ENCODE data around the gene ARID5B. TPM values are rescaled to one million over a fixed set of nuclear protein-coding genes. Genes with fewer than 3 reads are reported as not detected.

ARID5B gene
- total RNA-seq, 1 donor from 2014 or later: 13.7 TPM

DNA sequence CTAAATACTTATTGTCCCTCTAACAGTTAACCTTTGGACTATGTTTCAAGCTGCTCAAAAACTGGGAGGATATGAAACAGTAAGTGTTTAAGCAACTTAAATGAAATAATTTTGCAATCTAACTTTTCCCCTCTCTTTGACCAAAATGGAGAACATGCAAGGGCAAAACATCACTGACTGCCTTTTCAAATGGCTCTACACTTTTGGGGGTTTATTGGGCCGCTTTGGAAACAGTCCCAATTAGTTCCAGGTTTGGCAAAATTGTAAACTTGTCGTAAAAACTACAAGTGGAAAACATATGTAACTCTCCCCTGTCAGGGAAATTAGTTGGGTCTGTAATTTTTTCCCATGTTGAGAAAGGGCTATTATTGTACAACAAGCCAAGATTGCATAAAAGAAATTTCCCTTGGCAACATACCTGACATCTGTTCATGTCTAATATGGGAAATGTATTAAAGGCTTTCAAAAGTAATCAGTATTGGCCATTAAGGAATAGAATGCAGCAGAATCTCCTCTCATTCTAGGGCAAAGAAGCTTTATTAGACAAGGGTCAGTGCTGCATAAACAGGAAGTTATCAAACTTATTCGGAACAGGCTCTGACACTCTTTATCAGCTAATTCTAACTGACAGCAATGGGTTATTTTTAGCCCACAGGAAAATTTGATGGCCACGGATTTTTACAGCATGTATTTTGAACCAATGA, 157.9 kb downstream of the ARID5B start:
- H3K36me3 ChIP-seq: peaks cover 20% of the 10 kb centered on the region

GRCh38 chr10:62062028-62062427, 160.5 kb downstream of the ARID5B start:
- H3K27ac ChIP-seq (replicated peaks): peak overlapping the region; percentile 94
- intact Hi-C loops (cut with micrococcal nuclease): no loop called here
- H3K9me3 ChIP-seq (replicated peaks): no peaks in the 10 kb centered on the region
- H3K4me1 ChIP-seq: peaks cover 81% of the 10 kb centered on the region
- H3K36me3 ChIP-seq: peaks cover 40% of the 10 kb centered on the region
- no peak for TF ChIP-seq CTCF (IDR thresholded peaks at IDR 0.05; ENCODE audit: borderline replicate concordance)
- no peak overlapping the region for H3K4me3 ChIP-seq
- no peak for DNase-seq
- H3K27me3 ChIP-seq (ENCODE audit: low read depth): no peaks in the 10 kb centered on the region

More for the DNA sequence above, 157.9 kb downstream of the ARID5B start:
- Histone ChIP-seq H3K27me3 (ENCODE audit: low read depth) (no peaks in the 10 kb centered on the region), H3K9me3 (replicated peaks) (no peaks in the 10 kb centered on the region), H3K4me1 (peaks cover 99% of the 10 kb centered on the region), H3K27ac (replicated peaks) (peak overlapping the region; percentile 94), H3K4me3 (peak overlapping the region; percentile 68)
- intact Hi-C loops (cut with micrococcal nuclease): no loop called here
- no peak for TF ChIP-seq CTCF (IDR thresholded peaks at IDR 0.05; ENCODE audit: borderline replicate concordance)
- DNase-seq: no peak

DNA sequence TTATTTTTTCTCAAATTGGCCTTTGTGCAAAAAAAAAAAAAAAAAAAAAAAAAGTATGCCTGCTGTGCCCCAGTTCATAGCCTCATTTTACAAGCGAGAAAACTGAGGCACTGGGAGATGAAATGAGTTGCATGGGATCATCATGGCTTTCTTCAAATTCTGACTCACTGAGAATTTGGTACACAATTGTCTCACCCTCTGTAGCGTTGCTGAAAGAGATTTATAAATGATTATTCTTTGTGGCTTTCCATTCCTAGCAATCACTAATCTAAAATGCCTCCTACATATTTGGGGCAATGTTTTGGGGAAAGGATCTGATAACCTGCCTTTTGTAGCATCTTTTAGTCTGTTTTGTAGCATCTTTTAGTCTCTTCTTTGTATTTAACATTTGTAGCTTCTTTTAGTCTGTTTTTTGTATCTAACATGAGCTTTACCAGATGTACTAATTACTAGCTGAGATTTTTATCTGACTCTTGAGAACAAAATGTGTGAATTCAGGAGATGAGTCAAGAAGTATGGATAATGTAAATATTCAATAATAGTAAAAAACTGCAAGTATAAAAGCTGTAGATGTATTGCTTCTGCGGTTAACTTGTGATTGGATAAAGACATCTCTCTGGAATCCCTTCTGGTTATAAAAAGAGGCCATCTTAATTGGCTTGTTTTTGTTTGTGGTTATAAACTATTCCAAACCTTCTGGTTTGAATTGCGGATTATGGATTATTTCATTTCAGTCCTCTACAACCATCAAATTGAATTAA, 161.4 kb downstream of the ARID5B start:
- intact Hi-C loops (cut with micrococcal nuclease): no loop called here
- TF ChIP-seq CTCF (IDR thresholded peaks at IDR 0.05; ENCODE audit: borderline replicate concordance): no peak
- H3K9me3 ChIP-seq (replicated peaks): no peaks in the 10 kb centered on the region
- no peaks in the 10 kb centered on the region for H3K27me3 ChIP-seq (ENCODE audit: low read depth)
- peak overlapping the region; percentile 94 for H3K27ac ChIP-seq (replicated peaks)
- H3K4me3 ChIP-seq: no peak overlapping the region
- peaks cover 45% of the 10 kb centered on the region for H3K36me3 ChIP-seq
- peaks cover 74% of the 10 kb centered on the region for H3K4me1 ChIP-seq
- DNase-seq: no peak

- Histone ChIP-seq H3K4me3 (no peak overlapping the region), H3K36me3 (peaks cover 42% of the 10 kb centered on the region), H3K27me3 (ENCODE audit: low read depth) (no peaks in the 10 kb centered on the region), H3K9me3 (replicated peaks) (no peaks in the 10 kb centered on the region), H3K27ac (replicated peaks) (peak overlapping the region; percentile 94), H3K4me1 (peaks cover 71% of the 10 kb centered on the region)
- intact Hi-C loops (cut with micrococcal nuclease): no loop called here
- DNase-seq: no peak
- TF ChIP-seq CTCF (IDR thresholded peaks at IDR 0.05; ENCODE audit: borderline replicate concordance): no peak
Measured at GRCh38 chr10:62063795-62064472, 162.4 kb downstream of the ARID5B start.

- no peaks in the 10 kb centered on the region for H3K27me3 ChIP-seq (ENCODE audit: low read depth)
- H3K4me1 ChIP-seq: peaks cover 62% of the 10 kb centered on the region
- no peak overlapping the region for H3K4me3 ChIP-seq
- H3K36me3 ChIP-seq: peaks cover 51% of the 10 kb centered on the region
- peak overlapping the region; percentile 13 for H3K27ac ChIP-seq (replicated peaks)
- no peaks in the 10 kb centered on the region for H3K9me3 ChIP-seq (replicated peaks)
- intact Hi-C loops (cut with micrococcal nuclease): no loop called here
- no peak for DNase-seq
- no peak for TF ChIP-seq CTCF (IDR thresholded peaks at IDR 0.05; ENCODE audit: borderline replicate concordance)
Measured at GRCh38 chr10:62067560-62067959, 166.1 kb downstream of the ARID5B start.

Data from left ventricle myocardium inferior (tissue), 1 donor.